Measurements from ENCODE around the gene COX8A.

COX8A gene

DNA sequence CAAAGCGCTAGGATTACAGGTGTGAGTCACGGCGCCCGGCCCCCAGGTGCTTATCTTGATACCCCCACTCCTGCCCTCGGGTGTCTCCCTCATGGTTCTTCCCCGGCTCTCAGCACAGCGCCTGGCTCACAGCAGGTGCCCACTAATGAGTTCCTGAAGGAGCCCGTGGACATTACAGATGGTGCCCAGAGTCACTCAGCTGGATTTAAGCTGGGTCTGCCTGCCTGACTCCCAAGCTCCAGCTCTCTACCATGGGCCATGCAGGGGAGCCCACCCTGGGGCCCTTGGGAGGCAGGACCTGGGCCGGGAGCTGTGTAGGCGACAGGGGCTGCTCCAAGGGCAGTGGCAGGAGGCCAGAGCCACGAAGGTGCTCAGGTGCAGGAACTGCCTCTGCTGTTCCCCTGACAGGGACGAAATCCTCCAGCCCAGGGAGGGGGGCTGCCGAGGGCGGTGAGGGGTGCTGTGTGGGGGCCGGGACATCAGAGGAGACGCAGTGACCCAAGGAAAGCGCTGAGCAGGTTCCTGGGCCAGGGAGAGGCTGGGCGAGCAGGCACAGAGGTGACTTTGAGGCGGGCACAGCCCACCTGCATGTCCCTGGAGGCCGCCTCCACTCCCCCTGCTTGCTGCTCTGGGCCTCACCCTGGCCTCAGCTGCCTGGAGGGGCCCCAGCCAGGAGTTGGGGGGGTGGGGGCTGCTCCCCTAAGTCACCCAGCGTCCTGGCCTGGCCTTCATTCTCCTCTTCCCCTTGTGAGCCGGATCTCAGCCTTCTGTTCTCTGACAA lies 46.7 kb downstream of the COX8A start:
- CTCF ChIA-PET = interaction anchor here (1.8 to 2.3 kb wide), 2 partner anchors 19 to 21 kb away, joined by 5 read pairs; no protein-coding TSS in a partner anchor
- no peak overlapping the region for H3K4me3 ChIP-seq (ENCODE audit: low read depth, low read length)
- POLR2A ChIA-PET = no interaction called here
- DNase-seq (ENCODE audit: low read depth, low spot score) = no peak
- TF ChIP-seq, protein P1, sequence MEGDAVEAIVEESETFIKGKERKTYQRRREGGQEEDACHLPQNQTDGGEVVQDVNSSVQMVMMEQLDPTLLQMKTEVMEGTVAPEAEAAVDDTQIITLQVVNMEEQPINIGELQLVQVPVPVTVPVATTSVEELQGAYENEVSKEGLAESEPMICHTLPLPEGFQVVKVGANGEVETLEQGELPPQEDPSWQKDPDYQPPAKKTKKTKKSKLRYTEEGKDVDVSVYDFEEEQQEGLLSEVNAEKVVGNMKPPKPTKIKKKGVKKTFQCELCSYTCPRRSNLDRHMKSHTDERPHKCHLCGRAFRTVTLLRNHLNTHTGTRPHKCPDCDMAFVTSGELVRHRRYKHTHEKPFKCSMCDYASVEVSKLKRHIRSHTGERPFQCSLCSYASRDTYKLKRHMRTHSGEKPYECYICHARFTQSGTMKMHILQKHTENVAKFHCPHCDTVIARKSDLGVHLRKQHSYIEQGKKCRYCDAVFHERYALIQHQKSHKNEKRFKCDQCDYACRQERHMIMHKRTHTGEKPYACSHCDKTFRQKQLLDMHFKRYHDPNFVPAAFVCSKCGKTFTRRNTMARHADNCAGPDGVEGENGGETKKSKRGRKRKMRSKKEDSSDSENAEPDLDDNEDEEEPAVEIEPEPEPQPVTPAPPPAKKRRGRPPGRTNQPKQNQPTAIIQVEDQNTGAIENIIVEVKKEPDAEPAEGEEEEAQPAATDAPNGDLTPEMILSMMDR (IDR thresholded peaks at IDR 0.05; ENCODE audit: insufficient read depth, low read length, missing control alignments) = no peak

- TF ChIP-seq, protein P1 (IDR thresholded peaks at IDR 0.05; ENCODE audit: insufficient read depth, low read length, missing control alignments) = no peak
- DNase-seq (ENCODE audit: low read depth, low spot score) = no peak
- CTCF ChIA-PET = interaction anchor here (1.8 to 2.3 kb wide), 3 partner anchors 15 to 22 kb away, joined by 5 to 7 read pairs (median 5); no protein-coding TSS in a partner anchor
- no peak overlapping the region for H3K4me3 ChIP-seq (ENCODE audit: low read depth, low read length)
- POLR2A ChIA-PET = no interaction called here
Measured at GRCh38 chr11:64021757-64022093, 47.3 kb downstream of the COX8A start.

DNA sequence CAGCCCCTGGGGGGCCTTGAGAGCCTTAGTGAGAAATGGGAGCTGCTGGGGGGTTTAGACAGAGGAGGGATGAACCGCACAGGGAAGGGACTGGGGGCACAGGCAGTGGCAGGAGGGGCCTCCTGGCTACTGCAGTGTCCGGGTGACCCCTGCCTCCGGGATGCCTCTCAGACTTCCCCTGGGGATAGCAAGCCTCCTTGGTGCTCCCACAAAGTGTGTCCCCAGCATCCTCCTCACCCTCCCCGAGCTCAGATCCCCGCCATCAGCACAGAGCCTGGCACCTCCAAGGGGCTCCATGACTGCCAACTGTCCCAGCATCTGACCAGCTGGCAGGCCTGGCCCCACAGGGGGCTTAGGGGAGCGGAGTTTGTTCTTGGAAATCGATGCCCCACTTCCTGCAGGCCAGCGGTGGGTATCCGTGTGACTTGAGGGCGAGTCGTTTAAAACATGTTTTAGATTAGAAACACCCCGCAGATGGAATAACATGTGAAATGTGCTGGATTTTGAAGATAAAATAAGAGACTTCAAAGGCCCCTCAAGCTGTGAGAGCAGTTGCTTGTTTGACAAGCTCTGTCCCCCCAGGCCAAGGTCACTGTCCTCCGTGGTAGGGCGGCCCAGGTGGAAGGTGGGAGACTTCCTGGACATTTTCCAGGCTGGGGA lies 47.8 kb downstream of the COX8A start:
- TF ChIP-seq, protein P1 (IDR thresholded peaks at IDR 0.05; ENCODE audit: insufficient read depth, low read length, missing control alignments) = no peak
- CTCF ChIA-PET = interaction anchor here (1.8 to 2.3 kb wide), 3 partner anchors 16 to 22 kb away, joined by 5 to 7 read pairs (median 5); no protein-coding TSS in a partner anchor
- H3K4me3 ChIP-seq (ENCODE audit: low read depth, low read length) = no peak overlapping the region

GRCh38 chr11:64023712-64024710 lies 49.6 kb downstream of the COX8A start:
- TF ChIP-seq, protein P1 (IDR thresholded peaks at IDR 0.05; ENCODE audit: insufficient read depth, low read length, missing control alignments) = no peak
- ChIA-PET POLR2A (interaction anchor here (0.6 kb wide), 1 partner anchor 144 kb away, joined by 4 read pairs; no protein-coding TSS in a partner anchor), CTCF (interaction anchor here (1.0 to 8.1 kb wide), 5 partner anchors 17 to 281 kb away, joined by 3 to 45 read pairs (median 9); no protein-coding TSS in a partner anchor)
- H3K4me3 ChIP-seq (ENCODE audit: low read depth, low read length) = no peak overlapping the region
- DNase-seq (ENCODE audit: low read depth, low spot score) = no peak

More for the DNA sequence above, 47.8 kb downstream of the COX8A start:
- DNase-seq (ENCODE audit: low read depth, low spot score) = no peak
- POLR2A ChIA-PET = no interaction called here

DNA sequence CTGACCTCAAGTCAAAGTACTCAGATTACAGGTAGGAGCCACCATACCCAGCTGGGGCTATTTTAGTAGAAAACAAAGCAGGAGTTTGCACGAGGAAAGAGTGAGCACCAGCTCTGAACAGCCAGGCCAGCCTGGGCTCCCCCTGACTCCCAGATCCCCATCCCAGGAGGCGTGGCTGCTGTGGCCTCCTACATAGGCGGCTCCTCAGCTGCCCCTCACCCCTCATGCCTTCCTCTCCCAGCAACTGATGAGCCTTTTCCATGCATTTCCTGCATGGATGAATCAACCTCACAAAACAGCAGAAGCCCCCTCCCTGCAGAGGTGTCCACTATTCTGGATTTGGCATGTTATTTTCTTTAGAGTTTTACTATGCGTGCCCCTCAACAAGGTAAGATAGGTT lies 50.8 kb downstream of the COX8A start:
- ChIA-PET POLR2A (no interaction called here), CTCF (interaction anchor here (0.8 to 8.1 kb wide), 5 partner anchors 9 to 127 kb away, joined by 4 to 45 read pairs (median 9); partner anchors contain the start of gene FLRT1)
- TF ChIP-seq, protein P1 (IDR thresholded peaks at IDR 0.05; ENCODE audit: insufficient read depth, low read length, missing control alignments) = no peak
- no peak for DNase-seq (ENCODE audit: low read depth, low spot score)
- no peak overlapping the region for H3K4me3 ChIP-seq (ENCODE audit: low read depth, low read length)

Measured in AG04449 (cell line).